ENCODE data around the gene ZNF284.

DNA sequence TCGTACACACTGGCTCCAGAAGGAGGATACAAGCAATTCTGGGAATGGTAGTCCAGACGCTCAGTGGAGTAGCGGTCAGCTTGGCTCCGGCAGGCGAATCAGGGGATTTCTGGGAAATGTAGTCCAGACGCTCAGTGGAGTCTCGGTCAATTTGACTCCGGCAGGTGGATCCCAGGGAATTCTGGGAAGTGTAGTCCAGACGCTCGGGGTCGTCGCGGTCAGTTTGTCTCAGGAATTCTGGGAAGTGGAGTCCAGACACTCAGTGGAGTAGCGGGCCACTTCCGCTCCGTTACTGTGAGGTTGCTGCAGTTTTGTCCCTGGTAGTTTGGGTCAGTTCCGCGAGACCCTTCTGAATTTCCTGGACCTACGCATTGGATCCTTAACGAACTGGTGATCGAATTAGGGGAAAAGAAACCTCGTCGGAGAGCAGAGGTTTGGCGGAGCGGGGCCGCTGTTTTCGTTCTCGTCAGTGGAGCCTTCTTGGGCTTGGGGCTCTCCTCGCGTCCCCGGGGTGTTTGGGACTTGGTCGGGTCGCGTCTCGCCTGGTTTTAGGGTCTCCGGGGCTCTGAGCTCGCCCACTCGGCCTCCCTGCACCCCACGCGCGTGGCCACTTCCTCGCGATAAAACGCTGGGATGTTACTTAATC, 41.3 kb downstream of the ZNF284 start, which contains the start of gene ZNF225:
- TF ChIP-seq, protein P1, sequence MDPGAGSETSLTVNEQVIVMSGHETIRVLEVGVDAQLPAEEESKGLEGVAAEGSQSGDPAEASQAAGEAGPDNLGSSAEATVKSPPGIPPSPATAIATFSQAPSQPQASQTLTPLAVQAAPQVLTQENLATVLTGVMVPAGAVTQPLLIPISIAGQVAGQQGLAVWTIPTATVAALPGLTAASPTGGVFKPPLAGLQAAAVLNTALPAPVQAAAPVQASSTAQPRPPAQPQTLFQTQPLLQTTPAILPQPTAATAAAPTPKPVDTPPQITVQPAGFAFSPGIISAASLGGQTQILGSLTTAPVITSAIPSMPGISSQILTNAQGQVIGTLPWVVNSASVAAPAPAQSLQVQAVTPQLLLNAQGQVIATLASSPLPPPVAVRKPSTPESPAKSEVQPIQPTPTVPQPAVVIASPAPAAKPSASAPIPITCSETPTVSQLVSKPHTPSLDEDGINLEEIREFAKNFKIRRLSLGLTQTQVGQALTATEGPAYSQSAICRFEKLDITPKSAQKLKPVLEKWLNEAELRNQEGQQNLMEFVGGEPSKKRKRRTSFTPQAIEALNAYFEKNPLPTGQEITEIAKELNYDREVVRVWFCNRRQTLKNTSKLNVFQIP (CRISPR knock-in tag; IDR thresholded peaks at IDR 0.05; ENCODE audit: borderline replicate concordance, low read depth), result no peak
- TF ChIP-seq, protein P2, sequence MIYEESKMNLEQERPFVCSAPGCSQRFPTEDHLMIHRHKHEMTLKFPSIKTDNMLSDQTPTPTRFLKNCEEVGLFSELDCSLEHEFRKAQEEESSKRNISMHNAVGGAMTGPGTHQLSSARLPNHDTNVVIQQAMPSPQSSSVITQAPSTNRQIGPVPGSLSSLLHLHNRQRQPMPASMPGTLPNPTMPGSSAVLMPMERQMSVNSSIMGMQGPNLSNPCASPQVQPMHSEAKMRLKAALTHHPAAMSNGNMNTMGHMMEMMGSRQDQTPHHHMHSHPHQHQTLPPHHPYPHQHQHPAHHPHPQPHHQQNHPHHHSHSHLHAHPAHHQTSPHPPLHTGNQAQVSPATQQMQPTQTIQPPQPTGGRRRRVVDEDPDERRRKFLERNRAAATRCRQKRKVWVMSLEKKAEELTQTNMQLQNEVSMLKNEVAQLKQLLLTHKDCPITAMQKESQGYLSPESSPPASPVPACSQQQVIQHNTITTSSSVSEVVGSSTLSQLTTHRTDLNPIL (CRISPR knock-in tag; IDR thresholded peaks at IDR 0.05; ENCODE audit: low read depth), result no peak
- no peak for TF ChIP-seq RARB (CRISPR knock-in tag; IDR thresholded peaks at IDR 0.05)
- no peak for TF ChIP-seq ESRRG (CRISPR knock-in tag; IDR thresholded peaks at IDR 0.05)
- no peak for TF ChIP-seq BACH2 (CRISPR knock-in tag; IDR thresholded peaks at IDR 0.05; ENCODE audit: borderline replicate concordance)
- TF ChIP-seq TOX (CRISPR knock-in tag; IDR thresholded peaks at IDR 0.05; ENCODE audit: borderline replicate concordance), result no peak

Data from SK-N-SH treated with all-trans-retinoic acid at 6 μM for 48 hours (cell line).